HT1080 (cell line): ENCODE data around the gene SLC22A5. TPM values are rescaled to one million over a fixed set of nuclear protein-coding genes. Genes with fewer than 3 reads are reported as not detected.

Experiments used
- DNase-seq: peaks from one replicate; pipeline ENCODE4 v3.0.0-alpha.2; 2015; ENCODE audit warnings: low read depth
- total RNA-seq: library from RNA; depleted of rRNA; stranded (reverse); fragments of >200 nt; shearing (Covaris generic); gene quantifications from 2 replicates; pipeline ENCODE4 v1.2.3, GENCODE V29; 2014

The SLC22A5 gene
- total RNA-seq, 1 experiment from 2014 or later = 2.1 TPM

DNA sequence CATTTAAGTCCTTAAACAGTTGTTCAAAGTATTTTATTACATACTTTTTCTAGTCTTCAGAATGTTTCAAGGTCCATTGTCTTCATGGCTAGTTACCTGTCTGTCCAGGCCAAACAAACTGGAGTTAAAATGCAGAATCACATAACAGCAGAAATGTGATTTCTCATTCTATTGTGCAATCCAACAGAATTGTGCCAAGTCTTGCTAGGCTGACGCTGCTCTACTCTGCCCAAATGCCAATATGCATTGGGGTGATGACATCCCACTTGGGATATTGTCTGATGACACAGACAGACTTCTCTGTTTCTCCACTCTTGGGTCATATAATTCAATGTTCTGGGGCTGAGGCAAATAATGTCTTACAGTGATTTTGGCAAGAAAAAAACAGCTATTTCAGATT, 5.2 kb upstream of the SLC22A5 start:
- DNase-seq = peak; percentile 63

DNA sequence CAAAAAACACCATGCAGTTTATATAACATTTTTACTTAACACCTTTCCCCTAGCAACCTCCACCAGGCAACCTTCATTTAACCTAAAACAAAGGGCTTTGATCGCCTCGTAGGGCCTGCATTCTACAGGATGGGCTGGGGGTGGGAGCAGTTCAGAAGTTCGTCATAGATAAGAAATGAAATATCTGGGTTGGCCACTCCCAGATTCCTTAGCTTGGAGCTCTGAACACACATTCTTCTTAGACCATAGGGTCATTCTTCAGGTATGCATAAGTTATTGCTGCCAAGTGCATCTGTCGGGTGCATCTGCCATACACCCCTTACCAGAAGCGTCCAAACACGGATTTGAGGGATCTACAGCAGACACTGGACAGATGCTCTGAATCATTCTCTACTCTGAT, 4.3 kb upstream of the SLC22A5 start:
- peak; percentile 80 for DNase-seq

DNA sequence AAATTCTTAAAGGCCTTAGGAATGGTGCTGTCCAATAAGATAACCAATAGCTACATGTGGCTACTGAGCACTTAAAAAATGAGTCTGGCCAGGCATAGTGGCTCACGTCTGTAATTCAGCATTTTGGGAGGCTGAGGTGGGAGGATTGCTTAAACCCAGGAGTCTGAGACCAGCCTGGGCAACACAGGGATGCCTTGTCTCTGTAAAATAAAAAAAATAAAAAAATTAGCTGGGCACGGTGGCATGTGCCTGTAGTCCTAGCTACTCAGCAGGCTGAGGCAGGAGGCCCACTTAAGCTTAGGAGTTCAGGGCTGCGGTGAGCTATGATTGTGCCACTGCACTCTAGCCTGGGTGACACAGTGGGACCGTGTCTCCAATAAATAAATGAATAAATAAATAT, 1.3 kb upstream of the SLC22A5 start:
- DNase-seq = no peak

DNA sequence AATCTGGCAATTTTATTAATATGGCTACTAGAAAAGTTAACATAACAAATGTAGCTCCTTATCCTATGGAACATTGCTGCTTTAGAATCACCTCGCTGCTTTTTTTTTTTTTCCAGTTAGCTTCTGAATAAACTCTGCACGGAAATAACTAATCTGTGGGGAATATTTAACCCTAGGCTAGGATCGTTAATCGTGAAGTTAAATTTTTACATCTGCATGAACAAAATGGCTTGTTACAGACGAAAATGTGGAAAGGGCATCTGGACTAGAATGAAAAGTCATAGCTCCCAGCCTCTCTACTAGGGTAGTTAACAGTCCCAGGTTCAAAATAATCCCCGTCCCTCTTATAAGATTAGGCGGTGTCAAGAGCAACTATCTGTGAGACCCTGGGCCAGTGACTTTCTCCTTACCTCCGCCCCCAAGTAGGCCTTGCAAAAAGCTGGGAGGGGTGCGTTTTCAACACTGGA, 470 bp upstream of the SLC22A5 start:
- DNase-seq = no peak

DNA sequence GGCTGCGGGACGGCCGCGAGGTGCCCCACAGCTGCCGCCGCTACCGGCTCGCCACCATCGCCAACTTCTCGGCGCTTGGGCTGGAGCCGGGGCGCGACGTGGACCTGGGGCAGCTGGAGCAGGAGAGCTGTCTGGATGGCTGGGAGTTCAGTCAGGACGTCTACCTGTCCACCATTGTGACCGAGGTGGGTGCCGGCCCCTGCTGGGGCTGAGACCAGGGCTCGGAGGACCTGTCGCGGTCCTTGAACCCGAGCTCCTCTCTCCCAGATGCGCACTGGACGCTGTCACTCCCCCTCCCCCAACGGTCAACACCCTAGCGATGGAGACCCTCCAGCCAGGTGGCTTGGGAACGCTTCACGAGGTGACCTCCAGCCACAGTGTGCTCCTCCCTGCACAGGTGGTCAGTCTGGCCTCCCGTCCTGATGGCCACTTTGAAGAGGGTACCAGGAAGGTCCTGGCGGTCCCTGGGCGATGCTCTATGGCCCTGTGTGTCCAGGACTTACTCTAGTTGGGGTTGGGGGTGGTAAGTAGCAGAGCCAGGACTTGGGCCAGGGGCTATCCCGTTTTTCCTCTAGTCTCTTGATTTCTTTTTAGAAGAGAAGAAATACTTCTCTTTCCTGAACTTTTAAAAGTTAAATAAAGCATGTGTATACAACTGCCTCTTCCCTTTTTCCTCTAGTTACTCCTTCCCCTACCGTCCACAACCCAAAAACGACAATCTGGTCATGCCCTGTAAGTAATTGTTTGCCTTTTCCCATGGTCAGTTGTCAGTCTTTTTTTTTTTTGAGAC, 866 bp downstream of the SLC22A5 start:
- no peak for DNase-seq

DNA sequence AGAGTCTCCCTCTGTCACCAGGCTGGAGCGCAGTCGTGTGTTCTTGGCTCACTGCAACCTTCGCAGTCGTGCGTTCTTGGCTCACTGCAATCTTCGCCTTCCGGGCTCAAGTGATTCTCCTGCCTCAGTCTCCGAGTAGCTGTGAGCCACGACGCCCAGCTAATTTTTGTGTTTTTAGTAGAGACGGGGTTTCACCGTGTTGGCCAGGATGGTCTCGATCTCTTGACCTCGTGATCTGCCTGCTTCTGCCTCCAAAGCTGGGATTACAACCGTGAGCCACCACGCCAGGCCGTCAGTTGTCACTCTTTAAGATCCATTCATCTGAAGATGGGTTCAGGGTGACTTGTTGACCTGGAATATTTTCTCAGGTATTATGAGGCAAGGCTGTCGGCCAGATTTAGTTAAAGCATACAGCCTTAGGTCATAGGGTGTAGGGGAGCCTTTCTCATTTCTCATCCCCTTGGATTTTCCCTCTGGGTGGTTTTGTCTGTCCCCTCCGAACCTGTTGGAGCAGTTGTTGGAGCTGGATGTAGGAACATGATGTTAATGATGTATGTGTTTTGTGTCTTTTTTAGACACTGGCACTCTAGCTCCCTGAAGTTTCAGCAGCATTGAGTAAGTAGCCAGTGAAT, 1.6 kb downstream of the SLC22A5 start:
- DNase-seq = no peak

DNA sequence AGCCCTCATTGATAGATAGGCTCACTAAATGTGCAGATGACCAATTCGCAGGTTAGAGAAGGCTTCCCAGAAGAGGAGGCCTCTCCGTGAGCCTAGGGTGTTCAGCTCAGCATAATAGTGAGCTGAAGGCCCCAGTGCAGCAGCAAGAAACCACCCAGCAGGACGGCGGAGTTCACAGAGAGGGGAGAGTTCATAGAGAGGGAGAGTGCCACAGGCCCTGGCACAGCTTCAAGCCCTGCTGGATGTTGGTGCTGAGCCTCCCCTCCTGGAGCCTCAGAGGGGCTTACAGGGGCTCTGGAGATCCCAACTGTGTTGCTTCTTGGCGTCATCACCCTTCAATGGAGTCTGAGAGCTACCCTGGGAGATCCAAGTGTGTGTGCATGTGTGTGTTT, 2.1 kb downstream of the SLC22A5 start:
- DNase-seq = no peak

DNA sequence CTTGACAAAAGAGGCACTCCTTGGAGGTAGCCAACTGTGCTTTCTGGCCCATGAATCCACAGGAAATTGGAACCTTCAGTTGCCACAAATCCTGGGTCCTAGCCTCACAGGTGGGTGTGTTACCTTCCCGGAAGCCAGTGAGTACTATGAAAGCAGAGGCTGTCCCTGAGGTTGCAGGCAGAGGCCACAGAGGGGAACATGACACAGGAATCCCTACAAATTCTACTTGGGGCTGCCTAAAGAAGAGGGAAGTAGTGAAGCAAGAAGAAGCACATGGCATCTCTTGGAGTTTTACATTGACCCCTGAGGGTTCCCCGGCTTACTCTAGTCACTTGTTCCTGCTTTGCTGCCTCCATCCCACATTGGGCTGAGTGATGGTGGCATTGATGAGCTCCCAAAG, 2.6 kb downstream of the SLC22A5 start:
- no peak for DNase-seq

DNA sequence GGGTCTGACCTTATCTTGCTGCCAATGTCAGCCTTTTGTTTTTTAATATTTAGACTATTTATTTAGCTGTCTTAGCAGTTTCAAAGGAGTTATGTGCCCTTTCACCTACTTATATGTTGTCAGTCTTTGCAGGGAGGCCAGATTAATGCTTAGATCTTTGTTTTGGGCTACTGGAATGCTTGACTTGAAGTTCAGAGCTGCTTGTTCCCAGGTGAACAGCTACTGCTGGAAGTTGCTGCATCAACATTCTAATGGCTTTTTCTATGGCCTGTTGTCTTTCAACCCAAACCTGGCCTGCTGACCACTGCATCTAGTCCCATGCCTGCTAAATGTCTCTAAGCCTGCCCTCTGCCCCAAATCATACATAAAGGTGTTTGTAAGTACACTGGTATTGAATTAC, 3.0 kb downstream of the SLC22A5 start:
- DNase-seq = no peak

DNA sequence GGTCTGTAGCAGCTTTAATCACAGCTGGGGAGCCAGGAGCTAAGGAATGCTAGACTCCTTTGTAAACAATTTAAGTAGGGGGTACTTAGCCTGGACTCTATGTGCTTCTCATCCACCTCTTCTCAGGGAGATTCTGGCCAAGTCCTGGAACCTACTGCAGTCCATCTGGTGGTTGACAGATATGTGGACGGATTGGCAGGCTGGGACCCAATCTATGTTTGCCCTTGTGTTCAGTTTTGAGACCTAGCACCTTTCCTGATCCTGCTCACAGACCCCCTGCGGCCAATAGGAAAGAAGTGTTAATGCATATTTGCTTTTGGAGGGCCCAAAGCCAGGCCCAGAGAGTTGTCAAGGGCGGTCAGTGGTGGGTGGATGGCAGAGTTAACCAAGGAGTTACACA, 6.4 kb downstream of the SLC22A5 start:
- no peak for DNase-seq

DNA sequence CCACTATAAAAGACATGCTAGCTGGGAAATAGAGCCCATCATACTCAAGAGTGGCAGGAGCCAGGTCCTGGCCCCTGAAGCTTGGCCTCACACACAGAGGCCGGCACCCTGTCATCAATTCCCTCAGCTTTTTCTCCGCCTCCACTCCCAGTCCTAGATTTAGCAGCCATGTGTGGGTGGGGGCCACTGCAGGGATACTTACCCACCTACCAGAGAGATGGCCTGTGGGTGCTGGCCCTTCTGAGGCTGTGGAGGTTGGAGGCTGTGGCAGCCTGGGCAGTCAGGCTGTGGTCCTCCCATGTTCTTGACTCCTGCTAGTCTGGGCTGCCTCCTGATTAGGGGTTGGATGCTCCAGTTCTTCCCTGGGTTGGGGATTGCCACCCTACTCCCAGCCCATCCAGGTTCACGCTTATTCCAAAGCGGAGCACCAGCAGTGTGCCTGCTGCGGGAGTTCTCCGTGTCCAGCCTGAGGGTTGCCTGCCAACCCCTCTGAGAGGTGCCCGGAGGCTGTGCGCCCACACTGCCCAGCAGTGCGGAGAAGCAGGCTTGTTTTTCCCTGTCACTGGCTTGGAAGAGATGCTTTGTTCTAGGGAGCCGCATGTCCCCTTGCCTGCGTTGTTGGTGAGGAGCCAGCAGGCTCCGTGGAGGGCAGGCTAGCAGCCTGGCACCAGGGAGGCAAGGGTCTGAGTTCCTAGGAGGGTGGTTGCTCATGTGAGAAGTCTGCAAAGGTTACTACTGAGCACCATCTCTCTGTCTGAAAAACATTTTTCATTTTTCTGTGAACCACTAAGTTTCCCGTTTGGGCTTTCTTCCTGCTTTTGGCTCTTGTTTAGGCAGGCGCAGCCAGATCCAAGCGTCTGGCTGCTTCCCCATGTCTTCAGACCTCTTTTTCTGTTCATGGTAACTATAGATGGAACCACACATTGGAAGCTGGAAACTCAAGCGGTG, 7.5 kb downstream of the SLC22A5 start:
- DNase-seq = no peak

DNA sequence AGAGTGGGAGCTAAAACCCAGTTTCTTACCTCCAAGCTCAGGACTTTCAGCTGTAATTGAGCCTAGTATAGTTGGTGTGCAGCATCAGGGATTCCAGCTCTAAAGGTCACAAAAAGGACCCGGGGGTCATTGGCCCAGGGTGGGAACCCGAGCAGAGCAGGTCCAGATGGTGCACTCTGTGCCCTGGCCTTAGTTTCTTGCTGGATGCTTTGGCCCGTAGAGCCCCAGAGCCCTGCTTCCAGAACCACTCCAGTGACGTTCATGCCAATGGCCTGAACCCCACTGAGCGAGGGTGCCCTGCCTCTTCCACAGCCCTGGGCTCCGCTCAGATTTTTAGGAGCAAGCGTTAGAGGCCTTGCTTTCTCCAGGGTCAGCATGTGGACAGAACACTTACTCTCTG, 8.2 kb downstream of the SLC22A5 start:
- no peak for DNase-seq

DNA sequence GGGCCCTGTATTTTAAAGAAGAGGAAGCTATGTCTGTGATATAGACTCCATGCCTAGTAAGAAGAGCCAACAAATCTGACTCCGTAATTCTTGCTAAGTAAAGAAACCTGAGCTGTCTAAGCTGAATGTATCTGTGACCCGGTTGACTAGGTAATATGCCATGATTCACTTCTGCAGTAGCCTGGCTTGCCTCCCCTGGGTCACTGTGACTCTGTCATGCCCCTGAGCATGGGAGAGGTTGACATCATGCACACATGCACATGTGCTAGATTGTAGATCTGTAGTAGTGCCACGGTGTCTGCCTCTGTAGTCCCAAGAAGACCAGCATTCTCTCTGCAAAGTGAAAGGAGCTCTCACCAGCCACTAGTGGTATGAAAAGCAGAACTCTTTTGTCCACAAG, 9.1 kb downstream of the SLC22A5 start:
- peak; percentile 38 for DNase-seq

DNA sequence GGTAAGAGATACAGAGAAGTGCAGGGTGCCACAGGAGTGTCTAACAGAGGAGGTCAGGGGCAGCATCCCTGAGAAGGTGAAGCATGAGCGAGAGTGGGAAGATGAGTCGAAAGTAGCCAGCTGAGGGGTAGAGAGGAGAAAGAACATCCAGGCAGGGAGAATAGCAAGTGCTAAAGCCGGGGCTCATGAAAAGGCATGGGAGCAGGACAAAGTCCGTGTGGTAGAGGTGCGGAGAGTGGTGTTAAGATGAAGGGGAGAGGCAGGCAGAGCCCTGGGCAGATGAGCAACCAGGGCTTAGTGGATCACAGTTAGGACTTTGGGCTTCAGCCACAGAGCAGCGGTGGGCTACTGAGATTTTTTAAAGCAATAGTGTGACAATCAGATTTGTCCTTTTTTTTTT, 10.5 kb downstream of the SLC22A5 start:
- no peak for DNase-seq

DNA sequence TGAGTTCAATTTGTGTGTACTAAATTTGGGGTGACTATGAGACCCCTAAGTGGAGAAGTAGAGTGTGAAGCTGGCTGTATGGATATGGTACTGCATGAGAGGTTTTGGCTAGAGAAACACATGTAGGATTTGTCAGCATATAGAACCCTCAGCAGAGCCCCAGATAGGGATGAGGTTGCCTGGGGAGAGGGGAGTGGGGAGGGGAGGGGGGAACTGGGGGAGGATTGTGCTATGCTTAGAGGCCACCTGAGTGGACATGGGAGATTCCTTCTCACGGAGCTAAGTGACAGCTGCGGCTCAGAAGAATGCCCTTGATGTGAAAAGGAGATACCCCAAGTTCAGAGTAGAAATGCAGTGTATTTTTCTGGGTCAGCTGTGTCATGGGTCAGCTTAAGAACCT, 11.2 kb downstream of the SLC22A5 start:
- DNase-seq = no peak

DNA sequence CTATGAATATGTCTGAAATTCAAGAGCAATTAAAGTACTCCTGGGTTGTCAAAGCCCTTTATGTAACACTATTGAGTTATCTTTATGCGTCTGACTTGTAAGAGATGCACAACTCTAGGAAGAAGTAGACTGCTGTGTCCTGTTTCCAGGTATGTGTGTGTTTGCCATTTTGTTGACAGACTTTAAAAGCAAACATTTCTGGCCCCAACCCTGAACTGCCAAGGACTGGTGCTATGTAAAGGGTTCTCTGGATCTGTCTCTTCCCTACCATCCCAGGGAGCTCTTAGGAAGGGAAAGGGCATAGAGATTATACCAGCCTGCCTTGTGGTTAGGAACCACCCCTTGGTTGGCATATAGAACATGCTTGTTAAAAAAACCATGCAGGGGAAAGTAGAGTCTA, 12.1 kb downstream of the SLC22A5 start:
- no peak for DNase-seq

DNA sequence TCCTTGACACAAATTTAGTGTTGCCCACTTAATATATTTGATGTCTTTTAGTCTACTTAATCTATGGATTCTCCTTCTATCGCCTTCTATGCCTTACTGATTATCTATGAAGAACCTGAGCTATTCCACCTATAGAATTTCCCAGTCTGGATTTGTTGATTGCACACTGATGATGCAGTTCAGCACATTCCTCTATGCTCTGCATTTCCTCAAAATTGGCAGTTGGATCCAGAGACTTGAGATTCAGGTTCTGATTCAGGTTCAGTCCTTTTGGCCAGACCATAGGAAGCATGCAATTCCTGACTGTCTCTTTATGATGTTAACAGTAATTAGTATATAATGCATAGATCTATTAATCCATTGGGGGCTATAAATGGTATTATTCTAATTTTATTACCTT, 13.8 kb downstream of the SLC22A5 start:
- DNase-seq = no peak

DNA sequence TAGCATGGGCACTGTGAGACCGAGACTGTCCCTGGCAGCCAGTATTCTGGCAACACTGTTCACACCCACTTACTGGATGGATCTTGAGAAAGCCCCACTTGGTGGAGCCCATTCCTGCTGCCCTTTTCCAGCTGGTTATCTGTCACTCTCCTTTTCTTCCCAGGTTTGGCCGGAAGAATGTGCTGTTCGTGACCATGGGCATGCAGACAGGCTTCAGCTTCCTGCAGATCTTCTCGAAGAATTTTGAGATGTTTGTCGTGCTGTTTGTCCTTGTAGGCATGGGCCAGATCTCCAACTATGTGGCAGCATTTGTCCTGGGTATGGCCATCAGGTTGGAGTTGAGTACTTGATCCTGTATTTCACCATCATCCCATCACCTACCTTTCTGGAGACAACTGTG, 14.5 kb downstream of the SLC22A5 start:
- DNase-seq = no peak

DNA sequence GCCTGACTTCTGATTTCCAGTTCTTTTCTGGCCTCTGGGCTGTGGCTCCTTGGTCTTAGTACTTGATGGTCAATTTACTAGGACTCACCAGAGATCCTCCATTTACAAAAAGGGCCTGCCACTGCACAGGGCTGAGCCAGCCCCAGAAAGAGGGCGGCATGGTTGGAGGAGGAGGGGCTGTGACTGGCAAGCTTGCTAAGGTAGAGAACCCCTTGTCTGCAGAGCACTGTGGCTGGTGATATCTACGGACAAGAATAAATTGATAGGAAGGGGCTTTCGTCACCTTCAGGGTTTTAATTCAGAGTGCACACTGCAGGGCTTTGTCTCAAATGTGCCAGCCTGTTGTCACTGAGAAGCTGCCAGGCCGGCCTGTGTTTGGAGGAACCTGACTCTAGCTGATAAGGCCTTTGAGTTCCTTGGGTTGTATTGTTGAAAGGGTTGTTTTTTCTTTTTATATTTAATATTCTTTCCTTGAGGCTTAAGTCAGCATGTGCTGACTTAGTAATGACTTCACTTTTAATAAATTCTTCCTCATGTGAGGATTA, 15.1 kb downstream of the SLC22A5 start:
- no peak for DNase-seq

DNA sequence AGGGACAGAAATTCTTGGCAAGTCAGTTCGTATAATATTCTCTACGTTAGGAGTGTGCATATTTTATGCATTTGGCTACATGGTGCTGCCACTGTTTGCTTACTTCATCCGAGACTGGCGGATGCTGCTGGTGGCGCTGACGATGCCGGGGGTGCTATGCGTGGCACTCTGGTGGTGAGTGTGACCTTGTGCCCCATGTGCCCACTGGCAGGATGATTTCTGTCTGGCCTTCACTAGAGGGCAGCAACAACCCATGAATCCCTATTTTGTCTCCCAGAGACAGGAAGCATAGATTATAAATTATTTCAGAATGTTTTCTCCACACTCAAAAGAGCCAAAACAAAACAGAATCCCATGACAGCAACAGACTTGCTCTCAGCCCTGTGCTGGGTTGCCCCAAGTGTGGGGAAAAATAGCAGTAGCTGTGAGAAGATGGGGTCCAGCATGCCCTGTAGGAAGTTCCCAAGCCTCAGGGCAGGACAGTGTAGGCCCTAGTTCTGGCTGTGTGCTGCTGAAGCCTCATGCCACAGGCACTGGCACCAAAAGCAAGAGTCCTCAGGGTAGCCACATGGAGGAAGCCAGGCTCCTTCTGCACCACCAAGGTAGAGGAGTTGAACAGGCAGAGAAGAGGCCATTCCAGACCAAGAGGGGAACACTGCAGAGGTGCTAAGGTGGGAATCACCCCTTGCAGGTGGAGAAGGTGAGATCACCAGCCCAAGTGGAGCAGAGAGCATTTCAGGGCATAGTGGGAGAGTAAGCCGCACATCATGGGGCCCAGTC, 16.0 kb downstream of the SLC22A5 start:
- DNase-seq = peak; percentile 75
